ENCODE results near the gene C2orf81.

DNA sequence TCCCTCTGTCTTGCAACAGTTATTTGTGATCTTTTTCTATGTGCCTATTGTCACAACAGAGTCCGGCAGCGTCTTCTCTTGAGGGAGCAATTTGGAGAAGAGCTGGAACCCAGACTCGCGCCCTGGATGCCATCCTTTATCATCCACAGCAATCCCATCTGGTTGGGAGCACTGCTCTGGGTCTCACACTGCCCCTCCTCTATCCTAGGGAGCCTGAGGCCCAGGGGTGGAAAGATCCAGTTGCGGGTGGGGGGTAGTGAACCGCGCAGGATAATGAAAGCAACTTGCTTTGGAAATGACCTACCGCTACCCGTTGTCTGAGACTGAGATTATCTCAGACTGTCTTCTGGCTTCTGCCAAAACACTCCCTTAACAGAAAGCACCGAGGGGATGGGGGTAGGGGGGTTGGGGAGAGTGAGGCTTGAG lies 37.5 kb upstream of the C2orf81 start:
- TF ChIP-seq, protein P1, sequence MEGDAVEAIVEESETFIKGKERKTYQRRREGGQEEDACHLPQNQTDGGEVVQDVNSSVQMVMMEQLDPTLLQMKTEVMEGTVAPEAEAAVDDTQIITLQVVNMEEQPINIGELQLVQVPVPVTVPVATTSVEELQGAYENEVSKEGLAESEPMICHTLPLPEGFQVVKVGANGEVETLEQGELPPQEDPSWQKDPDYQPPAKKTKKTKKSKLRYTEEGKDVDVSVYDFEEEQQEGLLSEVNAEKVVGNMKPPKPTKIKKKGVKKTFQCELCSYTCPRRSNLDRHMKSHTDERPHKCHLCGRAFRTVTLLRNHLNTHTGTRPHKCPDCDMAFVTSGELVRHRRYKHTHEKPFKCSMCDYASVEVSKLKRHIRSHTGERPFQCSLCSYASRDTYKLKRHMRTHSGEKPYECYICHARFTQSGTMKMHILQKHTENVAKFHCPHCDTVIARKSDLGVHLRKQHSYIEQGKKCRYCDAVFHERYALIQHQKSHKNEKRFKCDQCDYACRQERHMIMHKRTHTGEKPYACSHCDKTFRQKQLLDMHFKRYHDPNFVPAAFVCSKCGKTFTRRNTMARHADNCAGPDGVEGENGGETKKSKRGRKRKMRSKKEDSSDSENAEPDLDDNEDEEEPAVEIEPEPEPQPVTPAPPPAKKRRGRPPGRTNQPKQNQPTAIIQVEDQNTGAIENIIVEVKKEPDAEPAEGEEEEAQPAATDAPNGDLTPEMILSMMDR (IDR thresholded peaks at IDR 0.05; ENCODE audit: low read depth, low read length, missing input control), result no peak
- TF ChIP-seq, protein P2, sequence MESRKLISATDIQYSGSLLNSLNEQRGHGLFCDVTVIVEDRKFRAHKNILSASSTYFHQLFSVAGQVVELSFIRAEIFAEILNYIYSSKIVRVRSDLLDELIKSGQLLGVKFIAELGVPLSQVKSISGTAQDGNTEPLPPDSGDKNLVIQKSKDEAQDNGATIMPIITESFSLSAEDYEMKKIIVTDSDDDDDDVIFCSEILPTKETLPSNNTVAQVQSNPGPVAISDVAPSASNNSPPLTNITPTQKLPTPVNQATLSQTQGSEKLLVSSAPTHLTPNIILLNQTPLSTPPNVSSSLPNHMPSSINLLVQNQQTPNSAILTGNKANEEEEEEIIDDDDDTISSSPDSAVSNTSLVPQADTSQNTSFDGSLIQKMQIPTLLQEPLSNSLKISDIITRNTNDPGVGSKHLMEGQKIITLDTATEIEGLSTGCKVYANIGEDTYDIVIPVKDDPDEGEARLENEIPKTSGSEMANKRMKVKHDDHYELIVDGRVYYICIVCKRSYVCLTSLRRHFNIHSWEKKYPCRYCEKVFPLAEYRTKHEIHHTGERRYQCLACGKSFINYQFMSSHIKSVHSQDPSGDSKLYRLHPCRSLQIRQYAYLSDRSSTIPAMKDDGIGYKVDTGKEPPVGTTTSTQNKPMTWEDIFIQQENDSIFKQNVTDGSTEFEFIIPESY (IDR thresholded peaks at IDR 0.05), result no peak
- TF ChIP-seq GABPA (IDR thresholded peaks at IDR 0.05 in 1 of 2, conservative IDR thresholded peaks at IDR 0.05 in 1 of 2) (no peak), JUND (IDR thresholded peaks at IDR 0.05) (no peak), EGR1 (IDR thresholded peaks at IDR 0.05; ENCODE audit: low read depth in 2 of 2) (no peak), RAD21 (IDR thresholded peaks at IDR 0.05) (no peak), TAF1 (conservative IDR thresholded peaks at IDR 0.05) (no peak), HNF4G (IDR thresholded peaks at IDR 0.05) (no peak), SP1 (IDR thresholded peaks at IDR 0.05) (no peak), YY1 (IDR thresholded peaks at IDR 0.05) (no peak)
- TF ChIP-seq, protein P3, sequence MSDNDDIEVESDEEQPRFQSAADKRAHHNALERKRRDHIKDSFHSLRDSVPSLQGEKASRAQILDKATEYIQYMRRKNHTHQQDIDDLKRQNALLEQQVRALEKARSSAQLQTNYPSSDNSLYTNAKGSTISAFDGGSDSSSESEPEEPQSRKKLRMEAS (IDR thresholded peaks at IDR 0.05), result no peak

Data from liver (tissue), 3 donors.